Mammary epithelial cell (primary cell): Measurements from ENCODE around the gene IL26.

Experiments used
- EZH2 ChIP-seq: IDR thresholded peaks from 2 replicates; pipeline ENCODE4 v1.6.1; 2012; ENCODE audit warnings: low read length, inconsistent platforms, borderline replicate concordance
- TF ChIP-seq, protein P1 (sequence below), 2 donors: IDR thresholded peaks in 1 of 2; conservative IDR thresholded peaks in 1 of 2; 2 replicates each; pipeline ENCODE4 v1.5.1; 2011 to 2012; ENCODE audit warnings: inconsistent platforms in 2 of 2, low read length in 2 of 2, mild to moderate bottlenecking in 2 of 2, control low read depth in 1 of 2, low read depth in 1 of 2; ENCODE audit not compliant: insufficient read depth in 1 of 2; ENCODE audit errors: extremely low read depth in 1 of 2

DNA sequence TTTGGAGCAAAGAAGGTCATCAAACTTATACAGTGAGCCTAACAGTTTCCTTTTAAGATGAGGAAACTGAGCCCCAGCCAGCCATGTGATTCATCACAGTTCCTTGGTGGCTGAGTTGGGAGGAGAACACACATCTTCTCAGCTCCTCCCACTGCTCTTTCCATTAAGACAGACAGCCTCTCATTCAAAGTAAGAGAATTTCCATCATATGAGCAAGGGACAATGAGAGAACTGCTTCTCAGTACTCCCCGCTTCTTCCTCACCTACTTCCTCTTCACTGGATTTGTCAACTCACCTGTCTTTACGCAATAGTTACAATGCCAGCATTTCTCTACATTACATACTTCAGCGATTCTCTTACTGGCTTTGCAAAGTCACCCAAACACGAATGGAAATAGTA is 68.2 kb downstream of the IL26 start:
- TF ChIP-seq, protein P1, sequence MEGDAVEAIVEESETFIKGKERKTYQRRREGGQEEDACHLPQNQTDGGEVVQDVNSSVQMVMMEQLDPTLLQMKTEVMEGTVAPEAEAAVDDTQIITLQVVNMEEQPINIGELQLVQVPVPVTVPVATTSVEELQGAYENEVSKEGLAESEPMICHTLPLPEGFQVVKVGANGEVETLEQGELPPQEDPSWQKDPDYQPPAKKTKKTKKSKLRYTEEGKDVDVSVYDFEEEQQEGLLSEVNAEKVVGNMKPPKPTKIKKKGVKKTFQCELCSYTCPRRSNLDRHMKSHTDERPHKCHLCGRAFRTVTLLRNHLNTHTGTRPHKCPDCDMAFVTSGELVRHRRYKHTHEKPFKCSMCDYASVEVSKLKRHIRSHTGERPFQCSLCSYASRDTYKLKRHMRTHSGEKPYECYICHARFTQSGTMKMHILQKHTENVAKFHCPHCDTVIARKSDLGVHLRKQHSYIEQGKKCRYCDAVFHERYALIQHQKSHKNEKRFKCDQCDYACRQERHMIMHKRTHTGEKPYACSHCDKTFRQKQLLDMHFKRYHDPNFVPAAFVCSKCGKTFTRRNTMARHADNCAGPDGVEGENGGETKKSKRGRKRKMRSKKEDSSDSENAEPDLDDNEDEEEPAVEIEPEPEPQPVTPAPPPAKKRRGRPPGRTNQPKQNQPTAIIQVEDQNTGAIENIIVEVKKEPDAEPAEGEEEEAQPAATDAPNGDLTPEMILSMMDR (conservative IDR thresholded peaks at IDR 0.05 in 1 of 2, IDR thresholded peaks at IDR 0.05 in 1 of 2; ENCODE audit: extremely low read depth in 1 of 2, insufficient read depth in 1 of 2, low read depth in 1 of 2, low read length in 2 of 2) = no peak
- no peak for TF ChIP-seq EZH2
